Activated CD4-positive, alpha-beta T cell treated with anti-CD3 and anti-CD28 coated beads, Interleukin-2, Interleukin-4, amounts not matched to agents 100 ng/mL and 50 ng/mL, durations not matched to agents 16 hours and 8 hours (primary cell): Measurements from ENCODE around the gene PLEKHG4B.
"Not testable (repeated sequence)": the region's sequence is repeated elsewhere in the genome, so short reads cannot be mapped to it uniquely, and the experiment has no call there.

Source experiments
- DNase-seq: peaks from one replicate; pipeline ENCODE4 v3.0.0-alpha.2; 2020; ENCODE audit warnings: low spot score

The PLEKHG4B gene

DNA sequence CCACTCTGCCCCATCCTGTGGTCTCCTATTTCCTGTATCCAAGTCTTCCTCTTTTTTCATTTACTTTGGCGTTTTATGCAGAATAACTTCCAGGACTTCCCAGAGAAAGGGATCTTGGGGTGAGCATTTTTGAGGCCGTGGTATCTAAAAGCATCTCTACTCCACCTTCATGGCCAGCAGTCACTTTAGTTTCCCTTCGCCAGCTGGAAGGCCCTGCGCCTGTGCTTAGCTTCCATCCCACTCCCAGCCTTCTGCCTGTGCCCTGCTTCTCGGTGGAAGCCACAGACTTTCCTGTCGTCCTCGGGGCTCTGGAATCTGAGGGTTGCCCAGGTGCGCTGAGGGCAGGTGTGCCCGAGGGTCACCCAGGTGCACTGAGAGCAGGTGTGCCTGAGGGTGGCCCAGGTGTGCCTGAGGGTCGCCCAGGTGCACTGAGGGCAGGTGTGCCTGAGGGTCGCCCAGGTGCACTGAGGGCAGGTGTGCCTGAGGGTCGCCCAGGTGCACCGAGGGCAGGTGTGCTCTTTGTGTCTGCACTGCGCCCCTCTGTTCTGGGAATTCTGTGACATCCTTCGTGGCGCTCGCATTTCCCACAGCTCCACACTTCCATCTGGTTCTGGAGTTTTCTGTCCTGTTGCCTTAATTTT, 67.0 kb downstream of the PLEKHG4B start:
- no peak for DNase-seq

DNA sequence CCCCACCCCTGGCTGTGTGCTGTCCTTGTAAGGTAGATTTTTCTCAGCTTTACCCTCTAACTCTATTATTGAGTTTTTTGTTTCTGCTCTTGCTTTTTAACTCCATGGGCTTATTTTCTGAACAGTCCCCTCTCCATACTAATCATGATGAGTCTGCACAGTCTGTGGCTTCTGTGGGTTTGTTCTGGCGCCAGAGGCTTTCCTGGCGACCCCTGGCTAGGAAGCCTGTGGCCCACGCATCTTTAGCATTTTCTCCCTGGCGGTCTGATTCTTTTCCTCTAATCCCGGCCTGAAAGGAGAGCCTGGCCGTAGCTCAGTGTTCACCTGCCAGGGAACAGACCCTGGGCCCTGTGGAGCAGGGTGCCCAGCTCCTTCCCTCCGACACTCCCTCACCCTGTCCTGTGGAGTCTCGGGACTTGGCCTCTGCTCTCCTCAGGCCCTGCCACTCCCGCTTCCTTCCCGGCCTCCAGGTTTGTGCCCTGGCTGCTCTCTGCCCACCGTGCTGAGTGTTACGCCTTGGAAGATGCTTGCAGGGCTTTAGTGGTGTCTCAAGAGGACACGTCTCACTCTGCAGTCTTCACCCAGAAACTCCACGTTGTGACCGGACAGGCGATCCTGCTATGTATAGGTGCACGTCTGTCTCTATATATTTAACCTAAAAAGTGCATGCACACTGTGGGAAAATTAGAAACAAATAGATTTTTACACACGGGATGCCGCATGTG, 67.6 kb downstream of the PLEKHG4B start:
- DNase-seq, result no peak

DNA sequence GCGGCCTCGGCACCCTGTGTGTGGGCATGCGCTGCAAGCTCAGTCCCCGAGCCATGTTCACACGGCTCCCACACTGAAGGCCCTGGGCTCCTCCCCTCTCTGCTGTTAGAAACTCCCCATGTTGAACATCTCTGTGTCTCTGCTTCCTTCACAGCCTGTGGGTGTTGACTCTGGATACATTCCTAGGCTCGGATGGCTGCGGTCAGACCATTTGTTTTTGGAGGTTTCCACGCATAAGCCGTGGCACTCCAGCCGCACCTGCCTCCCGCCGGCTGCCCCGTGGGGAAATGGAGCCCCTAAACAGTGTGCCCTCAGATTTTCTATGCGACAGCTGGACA, 68.2 kb downstream of the PLEKHG4B start:
- DNase-seq, result no peak

DNA sequence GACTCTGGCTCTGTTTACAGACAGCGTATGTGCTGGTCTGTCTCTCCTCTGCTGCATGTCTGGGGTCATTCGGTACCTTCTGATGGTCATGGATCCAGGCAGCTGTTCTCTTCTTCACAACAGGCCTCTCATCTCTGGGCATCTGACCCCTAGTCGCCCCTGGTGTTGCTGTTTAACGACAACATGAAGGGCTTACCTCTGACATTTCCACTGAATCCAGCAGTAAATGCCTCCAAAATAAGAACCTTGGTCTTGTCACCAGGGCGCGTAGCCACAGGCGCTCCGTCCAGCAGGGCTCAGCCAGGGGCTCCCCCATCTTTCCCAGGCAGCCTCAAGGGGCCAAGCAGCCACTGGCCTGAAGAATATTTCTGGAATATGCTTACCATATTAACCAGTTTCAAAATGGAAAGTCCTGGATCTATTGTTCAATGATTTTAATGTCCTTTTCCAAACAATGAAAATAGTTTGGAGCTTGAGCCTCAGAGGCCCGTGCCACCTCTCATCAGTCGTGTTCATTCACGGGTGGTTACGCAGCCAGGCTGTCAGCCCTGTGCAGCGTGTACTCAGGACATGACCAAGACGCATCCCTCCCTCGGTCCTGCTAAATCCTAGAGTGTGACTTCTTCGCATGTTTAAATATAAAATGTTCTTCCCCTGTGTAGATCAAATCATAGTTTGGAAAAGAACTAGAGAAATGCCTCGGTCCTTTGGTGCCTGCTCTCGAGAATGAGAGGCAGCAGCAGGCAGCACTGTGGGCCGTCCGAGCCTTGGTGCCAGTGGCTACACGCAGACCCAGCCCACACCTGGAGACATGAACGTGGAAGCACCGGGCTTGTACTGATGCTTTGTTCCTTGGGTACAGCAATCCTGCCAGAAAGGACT, 69.2 kb downstream of the PLEKHG4B start:
- no peak for DNase-seq

DNA sequence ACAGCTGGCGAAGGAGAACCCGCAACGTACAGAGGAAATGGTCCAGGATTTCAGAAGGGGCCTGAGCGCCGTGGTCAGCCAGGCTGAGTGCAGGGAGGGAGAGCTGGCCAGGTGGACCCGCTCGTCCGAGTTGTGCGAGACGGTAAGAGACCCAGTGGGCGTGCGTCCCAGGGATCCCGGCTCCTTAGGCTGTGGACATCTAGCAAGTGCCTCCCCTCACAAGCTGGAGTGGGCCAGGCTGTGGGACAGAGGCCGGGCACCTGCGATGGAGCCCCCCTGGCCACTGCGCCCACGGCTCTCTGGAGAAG, 69.8 kb downstream of the PLEKHG4B start:
- no peak for DNase-seq

DNA sequence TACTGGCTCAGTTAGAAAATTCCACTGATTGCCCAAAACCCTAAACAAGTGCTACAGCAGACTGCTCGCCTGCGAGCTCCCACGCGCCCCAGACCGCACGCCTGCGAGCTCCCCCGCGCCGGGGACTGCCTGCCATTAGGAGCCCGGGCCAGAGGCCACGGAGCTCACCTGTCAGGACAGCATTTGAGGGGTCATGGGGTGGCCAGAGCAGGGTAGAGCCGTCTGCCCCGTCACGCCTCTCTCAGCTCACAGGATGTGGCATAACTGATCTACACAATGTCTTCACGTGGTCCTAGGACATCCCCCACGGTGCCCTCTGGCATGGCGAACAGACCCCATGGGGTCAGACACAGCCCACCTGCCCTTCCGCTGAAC, 70.2 kb downstream of the PLEKHG4B start:
- no peak for DNase-seq

DNA sequence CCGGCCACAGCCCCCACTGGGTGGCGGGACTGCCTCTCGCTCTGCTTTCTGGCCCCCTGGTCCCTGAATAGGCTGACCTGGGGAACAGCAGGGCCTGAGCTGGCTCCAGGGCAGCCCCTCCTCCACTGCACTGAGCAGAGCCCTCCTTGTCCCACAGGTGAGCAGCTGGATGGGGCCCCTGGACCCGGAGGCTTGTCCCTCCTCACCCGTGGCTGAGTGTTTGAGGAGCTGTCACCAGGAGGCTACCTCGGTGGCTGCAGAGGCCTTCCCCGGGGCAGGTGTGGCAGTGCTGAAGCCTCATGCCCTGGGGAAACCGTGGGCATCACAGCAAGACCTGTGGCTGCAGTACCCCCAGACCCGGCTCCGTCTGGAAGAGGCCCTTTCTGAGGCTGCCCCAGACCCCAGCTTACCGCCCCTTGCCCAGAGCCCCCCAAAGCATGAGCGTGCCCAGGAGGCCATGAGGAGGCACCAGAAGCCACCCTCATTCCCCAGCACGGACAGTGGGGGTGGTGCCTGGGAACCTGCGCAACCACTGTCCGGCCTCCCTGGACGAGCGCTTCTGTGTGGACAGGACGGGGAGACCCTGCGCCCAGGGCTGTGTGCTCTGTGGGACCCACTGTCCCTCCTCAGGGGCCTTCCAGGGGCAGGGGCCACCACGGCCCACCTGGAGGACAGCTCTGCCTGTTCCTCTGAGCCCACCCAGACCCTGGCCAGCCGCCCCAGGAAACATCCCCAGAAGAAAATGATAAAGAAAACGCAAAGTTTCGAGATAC, 70.8 kb downstream of the PLEKHG4B start:
- no peak for DNase-seq

DNA sequence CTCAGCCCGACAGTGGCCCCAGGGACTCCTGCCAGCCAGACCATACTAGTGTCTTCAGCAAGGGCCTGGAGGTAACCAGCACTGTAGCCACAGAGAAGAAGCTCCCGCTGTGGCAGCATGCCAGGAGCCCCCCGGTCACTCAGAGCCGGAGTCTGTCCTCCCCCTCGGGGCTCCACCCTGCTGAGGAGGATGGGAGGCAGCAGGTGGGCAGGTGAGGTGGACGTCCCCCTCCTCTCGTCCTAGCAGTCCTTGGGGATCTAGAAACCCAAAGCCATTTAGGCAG, 71.3 kb downstream of the PLEKHG4B start:
- DNase-seq, result no peak

DNA sequence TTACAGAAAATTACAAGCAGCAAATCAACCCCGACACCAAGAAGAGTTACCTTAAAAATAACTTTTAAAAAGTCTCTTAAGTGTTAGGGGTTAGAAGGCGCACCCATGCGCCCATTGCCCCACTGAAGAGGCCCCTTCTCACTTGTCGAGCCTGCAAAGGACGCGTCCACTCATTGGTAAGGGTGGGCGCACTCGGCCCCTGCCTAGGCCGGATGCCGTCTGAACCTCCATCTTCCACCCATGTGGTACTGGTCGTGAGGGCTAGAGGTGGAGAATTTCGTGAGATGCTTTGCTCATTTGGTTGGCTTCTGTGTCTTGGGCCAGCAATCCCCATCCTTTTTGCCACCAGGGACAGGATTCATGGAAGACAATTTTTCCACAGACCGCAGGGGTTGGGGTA, 71.9 kb downstream of the PLEKHG4B start:
- DNase-seq, result no peak

DNA sequence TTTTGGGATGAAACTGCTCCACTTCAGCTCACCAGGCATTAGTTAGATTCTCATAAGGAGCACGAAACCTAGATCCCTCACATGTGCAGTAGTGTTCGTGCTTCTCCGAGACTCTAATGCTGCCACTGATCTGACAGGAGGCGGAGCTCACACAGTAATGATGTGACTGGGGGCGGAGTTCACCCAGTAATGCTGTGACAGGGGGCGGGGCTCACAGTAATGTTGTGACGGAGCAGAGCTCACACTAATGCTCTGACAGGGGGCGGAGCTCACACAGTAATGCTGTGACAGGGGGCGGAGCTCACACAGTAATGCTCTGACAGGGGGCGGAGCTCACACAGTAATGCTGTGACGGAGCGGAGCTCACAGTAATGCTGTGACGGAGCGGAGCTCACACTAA, 72.3 kb downstream of the PLEKHG4B start:
- DNase-seq, result no peak

DNA sequence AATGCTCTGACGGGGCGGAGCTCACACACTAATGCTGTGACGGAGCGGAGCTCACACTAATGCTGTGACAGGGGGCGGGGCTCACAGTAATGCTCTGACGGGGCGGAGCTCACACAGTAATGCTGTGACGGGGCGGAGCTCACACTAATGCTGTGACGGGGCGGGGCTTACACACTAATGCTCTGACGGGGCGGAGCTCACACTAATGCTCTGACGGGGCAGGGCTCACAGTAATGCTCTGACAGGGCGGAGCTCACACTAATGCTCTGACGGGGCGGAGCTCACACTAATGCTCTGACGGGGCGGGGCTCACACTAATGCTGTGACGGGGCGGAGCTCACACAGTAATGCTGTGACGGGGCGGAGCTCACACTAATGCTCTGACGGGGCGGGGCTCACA, 72.8 kb downstream of the PLEKHG4B start:
- DNase-seq, result not testable (repeated sequence)

DNA sequence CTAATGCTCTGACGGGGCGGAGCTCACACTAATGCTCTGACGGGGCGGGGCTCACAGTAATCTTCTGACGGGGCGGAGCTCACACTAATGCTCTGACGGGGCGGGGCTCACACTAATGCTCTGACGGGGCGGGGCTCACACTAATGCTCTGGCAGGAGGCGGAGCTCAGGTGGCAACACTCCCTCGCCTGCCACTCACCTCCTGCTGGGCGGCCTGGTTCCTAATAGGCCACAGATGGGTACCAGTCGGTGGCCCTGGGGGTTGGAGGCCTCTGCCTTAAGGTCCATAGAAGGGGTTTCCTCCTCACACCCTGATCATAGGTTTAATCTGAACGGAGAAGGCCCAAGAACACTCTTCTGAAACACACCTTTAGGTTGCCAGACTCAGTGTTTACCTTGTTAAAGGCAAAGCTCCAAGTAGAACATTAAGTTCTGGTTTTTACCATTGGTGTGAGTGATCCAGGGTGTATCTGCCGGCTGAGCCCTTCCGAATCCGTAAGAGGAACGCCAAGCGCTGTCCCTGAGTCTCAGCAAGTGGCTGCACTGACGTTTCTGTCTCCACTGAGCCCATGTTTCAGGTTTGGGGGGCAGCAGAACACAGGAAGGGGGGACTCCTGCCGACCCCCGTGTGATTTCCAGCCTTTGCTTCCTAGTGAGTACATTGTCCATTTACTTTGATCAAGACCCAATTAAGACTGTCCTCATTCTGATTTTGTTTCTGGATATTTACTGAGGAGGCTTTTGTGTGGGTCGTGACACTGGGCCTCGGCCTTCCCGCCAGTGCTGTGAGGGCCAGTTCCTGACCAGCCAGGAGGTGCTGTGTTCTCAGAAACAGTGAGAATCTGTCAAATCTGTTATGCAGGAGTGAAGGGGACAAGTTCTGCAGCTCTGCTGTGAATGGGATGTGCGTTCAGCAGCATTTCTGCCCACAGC, 74.7 kb downstream of the PLEKHG4B start:
- DNase-seq, result no peak

DNA sequence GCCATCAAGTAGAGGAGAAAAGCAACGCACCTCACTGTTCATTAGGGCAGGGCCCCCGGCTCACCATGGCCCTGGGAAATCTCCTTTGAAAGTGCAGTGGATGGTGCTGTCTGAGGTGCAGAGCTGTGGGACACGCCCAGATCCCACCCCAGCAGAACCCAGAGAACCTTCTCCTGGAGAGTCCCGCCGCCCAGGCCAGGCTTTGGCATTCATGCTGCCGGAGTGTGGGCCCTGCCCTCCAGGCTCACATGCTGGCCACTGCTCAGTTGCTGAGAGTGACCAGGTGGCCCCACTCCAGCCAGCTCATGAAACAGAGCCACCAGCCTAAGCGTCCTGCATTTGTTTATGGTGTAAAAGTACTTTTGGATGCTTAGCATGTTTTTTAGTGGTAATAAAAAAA, 75.5 kb downstream of the PLEKHG4B start:
- no peak for DNase-seq

DNA sequence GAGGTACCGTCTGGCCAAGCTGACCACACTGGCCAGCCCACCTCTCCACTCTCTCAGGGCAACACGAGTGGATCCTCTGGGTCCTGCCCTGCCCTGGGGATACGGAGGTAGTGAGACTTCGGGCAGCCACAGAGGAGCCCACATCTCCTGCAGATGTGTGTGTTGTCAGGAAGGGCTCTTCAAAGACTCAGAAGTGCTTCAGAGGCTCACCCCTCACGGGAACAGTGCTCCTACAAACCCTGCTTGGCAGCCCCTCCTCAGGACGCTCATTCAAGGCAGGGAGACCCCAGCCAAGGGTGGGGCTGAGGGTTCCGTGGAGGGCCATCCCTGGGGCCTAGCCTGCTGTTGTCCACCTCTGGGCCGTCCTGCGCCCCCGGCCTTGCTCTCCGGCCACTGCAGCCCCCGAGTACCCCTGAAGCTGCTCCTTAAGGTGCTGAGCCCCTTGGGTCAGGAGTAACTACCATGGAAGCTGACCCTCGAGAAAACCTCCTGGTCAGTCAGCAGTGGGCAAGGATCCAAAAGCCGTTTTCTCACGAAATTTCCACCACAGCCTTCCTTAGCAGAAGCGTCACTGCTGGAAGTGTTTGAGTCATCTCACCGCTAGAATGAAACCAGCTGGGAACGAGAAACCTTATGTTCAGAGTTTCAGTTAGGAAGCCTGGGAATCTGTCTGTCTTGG, 76.2 kb downstream of the PLEKHG4B start:
- DNase-seq, result no peak

DNA sequence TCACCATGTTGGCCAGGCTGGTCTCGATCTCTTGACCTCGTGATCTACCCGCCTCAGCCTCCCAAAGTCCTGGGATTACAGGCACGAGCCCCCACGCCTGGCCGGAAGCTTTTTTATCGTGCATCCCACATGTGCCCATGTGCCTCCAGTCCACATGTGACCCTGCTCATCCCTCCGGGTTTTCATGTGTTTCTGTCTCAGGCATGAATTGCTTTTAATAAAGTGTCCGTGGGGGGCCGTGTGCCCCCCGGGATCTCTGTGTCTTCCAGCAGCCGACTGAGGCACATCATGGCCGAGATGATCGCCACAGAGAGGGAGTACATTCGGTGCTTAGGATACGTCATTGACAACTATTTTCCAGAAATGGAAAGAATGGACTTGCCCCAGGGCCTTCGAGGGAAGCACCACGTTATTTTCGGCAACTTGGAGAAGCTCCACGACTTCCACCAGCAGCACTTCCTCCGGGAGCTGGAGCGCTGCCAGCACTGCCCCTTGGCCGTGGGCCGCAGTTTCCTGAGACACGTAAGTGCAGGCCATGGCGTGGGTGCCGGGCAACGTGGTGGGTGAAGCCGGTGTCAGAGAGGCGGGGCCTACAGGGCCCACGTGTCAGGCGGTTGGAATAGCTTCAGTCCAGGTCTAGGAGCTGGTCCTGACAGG, 77.2 kb downstream of the PLEKHG4B start:
- no peak for DNase-seq

DNA sequence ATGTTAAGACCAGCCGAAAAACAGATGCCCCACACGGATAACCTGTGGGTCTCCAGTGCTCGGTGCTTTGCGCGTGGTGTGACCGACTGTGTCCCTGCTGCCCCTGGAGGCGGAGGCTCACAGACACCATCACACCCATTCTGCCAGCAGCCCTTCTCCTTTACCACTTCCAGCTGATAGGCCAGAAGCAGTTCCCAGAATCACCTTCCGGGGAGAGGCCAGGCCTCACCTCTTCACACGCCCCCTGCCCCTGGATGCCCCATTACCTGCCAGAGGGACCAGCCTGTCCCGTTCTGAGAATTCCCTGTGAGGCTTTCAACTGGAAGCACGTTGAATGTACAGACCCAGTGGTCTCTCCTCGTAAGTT, 77.7 kb downstream of the PLEKHG4B start:
- no peak for DNase-seq

DNA sequence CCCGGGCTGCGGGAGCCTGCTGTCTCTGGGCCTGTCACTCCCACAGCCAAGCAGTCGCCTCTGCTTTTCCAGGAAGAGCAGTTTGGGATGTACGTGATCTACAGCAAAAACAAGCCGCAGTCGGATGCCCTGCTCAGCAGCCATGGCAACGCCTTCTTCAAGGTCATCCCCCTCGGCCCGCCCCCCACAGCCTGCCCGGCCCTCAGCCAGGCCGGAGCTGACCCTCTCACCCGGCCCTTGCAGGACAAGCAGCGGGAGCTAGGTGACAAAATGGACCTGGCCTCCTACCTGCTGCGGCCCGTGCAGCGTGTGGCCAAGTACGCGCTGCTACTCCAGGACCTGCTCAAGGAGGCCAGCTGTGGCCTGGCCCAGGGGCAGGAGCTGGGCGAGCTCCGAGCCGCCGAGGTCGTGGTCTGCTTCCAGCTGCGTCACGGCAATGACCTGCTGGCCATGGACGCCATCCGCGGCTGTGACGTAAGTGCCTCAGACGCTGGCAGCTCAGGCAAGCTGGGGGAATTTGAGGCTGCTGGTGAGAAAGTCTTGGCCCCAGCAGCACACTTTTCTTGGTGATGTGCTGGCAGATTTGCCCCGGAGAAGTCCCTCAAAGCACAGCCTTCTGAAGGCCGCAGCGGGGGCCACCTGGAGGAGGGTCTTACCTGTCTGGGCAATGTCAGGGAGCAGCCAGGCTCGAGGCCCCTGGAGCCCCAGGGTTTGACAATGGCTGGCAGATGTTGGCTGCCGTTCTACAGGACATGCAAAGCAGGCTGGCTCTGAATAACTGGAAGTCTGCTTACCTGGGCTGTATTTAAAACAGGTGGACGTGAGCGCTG, 79.2 kb downstream of the PLEKHG4B start:
- no peak for DNase-seq

DNA sequence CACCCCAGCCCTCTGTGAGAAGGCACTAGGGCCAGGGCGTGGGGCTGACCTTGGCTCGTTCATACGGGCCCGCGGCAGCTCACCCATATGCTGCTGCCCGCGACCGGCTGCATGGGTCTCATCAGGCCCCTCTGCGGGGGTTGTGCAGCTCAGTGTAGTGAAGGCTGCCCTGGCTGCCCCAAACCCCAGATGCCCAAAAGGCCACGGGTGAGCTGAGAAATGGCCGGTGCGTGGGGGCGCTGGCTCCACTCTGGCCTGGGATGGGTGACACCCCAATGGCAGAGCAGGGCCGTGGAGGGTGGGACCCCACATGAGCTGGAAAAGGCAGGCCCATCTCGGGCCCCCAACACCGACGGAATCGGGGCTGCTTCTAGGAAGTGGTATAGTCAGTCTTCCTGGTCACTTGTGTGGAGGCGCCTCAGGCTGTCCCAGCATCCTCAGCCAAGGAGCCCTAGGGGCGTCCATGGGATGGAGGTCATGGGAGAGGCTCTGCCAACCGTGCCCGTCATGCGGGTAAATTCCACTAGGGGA, 79.9 kb downstream of the PLEKHG4B start:
- no peak for DNase-seq

DNA sequence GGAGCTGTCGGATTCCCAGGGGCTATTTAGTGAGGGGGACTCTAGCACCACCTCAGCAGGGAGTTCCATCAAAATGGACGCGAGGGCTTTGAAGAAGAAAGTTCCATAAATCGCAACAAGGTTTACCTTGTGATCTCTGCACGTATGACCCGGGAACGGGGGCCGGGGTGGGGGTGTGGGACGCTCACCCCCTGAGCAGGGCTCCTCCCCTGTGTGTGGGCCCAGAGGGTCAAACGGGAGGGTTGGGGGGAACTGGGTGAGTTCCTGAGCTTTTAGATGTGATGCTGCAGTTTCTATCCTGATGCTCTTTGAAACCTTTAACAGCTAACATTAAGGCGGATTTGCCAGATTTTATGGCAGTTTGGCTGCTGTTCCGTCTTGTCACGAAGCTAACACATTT, 80.5 kb downstream of the PLEKHG4B start:
- no peak for DNase-seq

DNA sequence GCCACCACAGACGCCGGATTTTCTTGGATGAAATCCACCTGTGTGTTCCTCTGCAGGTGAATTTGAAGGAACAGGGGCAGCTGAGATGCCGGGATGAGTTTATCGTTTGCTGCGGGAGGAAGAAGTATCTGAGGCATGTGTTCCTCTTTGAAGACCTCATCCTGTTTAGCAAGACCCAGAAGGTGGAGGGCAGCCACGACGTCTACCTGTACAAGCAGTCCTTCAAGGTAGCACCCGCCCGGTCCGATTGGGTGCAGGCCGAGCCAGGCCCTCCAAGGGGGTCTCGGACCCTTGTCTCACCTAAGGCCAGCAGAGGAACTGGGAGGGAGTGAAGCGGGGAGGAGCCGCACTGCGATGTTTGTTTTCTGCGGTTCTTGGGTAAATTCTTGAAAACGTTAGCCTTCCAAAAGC, 80.9 kb downstream of the PLEKHG4B start:
- DNase-seq, result no peak
